ENCODE results near the gene TBC1D19. TPM values are rescaled to one million over a fixed set of nuclear protein-coding genes. Genes with fewer than 3 reads are reported as not detected.
"Not testable (repeated sequence)": the region's sequence is repeated elsewhere in the genome, so short reads cannot be mapped to it uniquely, and the experiment has no call there.

TBC1D19 gene
- total RNA-seq, 1 donor from 2014 or later: 4.5 TPM

DNA sequence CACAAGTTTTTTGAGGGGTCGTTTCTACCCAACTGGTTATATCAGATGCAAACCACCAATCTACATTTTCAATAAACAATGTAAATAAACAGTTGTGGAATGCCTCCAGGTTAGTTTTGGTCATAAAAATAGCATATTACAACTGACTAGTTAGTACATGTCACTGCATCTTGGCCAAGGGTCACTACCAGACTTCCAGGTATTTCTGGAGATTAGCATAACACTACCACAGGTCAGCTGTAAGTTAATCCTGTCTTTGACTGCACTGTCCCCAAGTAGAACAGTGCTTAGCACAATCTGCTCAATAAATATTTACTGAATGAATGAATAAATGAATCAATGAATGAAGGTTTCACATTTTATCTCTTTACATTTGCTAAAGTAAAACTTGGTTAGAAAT, 64.4 kb downstream of the TBC1D19 start:
- intact Hi-C loops (cut with micrococcal nuclease): no loop called here
- H3K36me3 Mint-ChIP-seq (ENCODE audit: low read depth): no peaks in the 10 kb centered on the region
- no peak overlapping the region for H3K27ac Mint-ChIP-seq
- no peak overlapping the region for H3K4me3 Mint-ChIP-seq (ENCODE audit: low read depth)
- no peaks in the 10 kb centered on the region for H3K4me1 Mint-ChIP-seq (ENCODE audit: low read depth)
- no peak for DNase-seq (ENCODE audit: low spot score)
- no peaks in the 10 kb centered on the region for H3K27me3 Mint-ChIP-seq (ENCODE audit: low read depth)
- H3K9me3 Mint-ChIP-seq: peaks cover 6% of the 10 kb centered on the region

DNA sequence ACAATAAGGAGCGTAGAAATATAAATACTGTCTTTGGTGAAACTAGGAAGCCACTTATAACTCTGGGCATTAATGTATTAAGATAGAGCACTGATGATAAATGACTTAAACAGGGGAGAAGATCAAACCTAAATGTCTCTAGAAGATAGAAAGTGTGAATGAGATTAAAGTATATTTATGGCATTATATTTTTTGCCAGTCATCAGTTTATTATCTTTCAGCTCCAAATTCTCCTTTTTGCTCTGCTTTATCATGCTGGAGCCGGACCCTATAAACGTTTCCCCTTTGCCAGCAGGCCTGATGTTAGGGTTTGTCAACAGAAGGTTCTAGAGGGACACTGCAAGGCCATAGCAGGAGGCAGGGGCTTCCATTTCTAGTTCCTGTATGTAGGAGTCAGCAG, 76.4 kb downstream of the TBC1D19 start:
- no peak for DNase-seq (ENCODE audit: low spot score)
- H3K4me3 Mint-ChIP-seq (ENCODE audit: low read depth): no peak overlapping the region
- H3K4me1 Mint-ChIP-seq (ENCODE audit: low read depth): no peaks in the 10 kb centered on the region
- intact Hi-C loops (cut with micrococcal nuclease): no loop called here
- no peaks in the 10 kb centered on the region for H3K36me3 Mint-ChIP-seq (ENCODE audit: low read depth)
- H3K27ac Mint-ChIP-seq: no peak overlapping the region
- no peaks in the 10 kb centered on the region for H3K27me3 Mint-ChIP-seq (ENCODE audit: low read depth)
- no peaks in the 10 kb centered on the region for H3K9me3 Mint-ChIP-seq

DNA sequence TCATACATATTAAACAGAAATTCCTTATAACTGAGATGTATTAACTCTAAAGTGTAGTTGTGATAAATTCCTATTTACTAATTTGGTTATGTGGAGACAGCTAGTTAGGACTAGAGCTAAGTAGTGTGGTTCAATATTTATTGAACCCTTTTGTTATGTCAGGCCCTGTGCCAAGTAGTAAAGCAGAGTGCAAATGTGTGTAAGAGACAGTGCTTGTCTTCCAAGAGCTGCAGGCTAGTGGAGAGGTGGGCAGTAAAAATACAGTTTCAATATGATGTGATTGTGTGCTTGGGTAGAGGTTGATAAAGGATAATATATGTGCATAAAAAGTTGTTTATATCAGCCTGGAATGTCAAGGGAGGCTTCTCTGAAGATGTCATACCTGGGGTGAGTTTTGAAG, 80.0 kb downstream of the TBC1D19 start:
- H3K4me1 Mint-ChIP-seq (ENCODE audit: low read depth): no peaks in the 10 kb centered on the region
- no peaks in the 10 kb centered on the region for H3K36me3 Mint-ChIP-seq (ENCODE audit: low read depth)
- no peak overlapping the region for H3K27ac Mint-ChIP-seq
- intact Hi-C loops (cut with micrococcal nuclease): no loop called here
- H3K4me3 Mint-ChIP-seq (ENCODE audit: low read depth): no peak overlapping the region
- no peak for DNase-seq (ENCODE audit: low spot score)
- H3K27me3 Mint-ChIP-seq (ENCODE audit: low read depth): no peaks in the 10 kb centered on the region
- no peaks in the 10 kb centered on the region for H3K9me3 Mint-ChIP-seq

DNA sequence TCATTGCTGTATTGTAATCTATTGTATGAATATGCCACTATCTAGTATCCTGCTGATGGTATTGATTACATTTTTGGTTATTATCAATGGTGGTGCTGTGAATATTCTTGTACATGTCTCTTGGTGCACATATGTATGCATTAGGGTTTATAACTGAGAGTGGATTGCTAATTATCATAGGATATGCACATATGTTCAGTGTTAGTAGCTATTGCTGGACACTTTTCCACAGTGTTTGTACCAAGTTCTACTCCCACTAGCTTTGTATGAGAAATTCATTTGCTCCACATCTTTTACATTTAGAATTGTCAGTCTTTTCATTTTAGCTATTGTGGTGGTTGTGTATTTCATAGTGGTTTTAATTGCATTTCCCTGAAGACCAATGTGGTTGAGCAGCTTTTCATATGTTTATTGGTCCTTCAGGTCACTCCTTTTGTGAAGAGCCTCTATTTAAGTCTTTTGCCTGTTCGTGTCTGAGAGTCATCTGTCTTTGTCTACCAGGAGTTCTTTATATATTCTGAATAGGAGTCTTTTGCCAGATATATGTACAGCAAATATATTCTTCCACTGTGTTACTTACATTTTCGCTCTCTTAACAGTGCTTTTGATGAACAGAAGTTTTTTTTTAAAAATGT, 87.1 kb downstream of the TBC1D19 start:
- Mint-ChIP-seq H3K4me3 (ENCODE audit: low read depth) (no peak overlapping the region), H3K4me1 (ENCODE audit: low read depth) (no peaks in the 10 kb centered on the region), H3K9me3 (no peaks in the 10 kb centered on the region), H3K27ac (no peak overlapping the region), H3K36me3 (ENCODE audit: low read depth) (no peaks in the 10 kb centered on the region), H3K27me3 (ENCODE audit: low read depth) (no peaks in the 10 kb centered on the region)
- no peak for DNase-seq (ENCODE audit: low spot score)
- intact Hi-C loops (cut with micrococcal nuclease): no loop called here

DNA sequence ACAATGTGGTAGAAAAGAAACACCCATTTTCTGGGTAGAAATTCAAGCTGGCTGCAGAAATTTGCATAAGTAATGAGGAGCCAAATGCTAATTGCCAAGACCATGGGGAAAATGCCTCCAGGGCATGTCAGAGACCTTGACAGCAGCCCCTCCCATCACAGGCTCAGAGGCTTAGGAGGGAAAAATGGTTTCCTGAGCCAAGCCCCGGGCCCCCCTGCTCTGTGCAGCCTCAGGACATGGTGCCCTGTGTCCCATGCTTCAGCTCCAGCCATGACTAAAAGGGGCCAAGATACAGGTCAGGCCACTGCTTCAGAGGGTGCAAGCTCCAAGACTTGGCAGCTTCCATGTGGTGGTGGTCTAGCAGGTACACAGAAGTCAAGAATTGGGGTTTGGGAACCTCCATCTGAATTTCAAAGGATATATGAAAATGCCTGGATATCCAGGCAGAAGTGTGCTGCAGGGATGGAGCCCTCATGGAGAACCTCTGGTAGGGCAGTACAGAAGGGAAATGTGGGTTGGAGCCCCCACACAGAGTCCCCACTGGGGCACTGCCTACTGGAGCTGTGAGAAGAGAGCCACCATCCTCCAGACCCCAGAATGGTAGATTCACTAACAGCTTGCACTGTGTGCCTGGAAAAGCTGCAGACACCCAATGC, 95.3 kb downstream of the TBC1D19 start:
- H3K36me3 Mint-ChIP-seq (ENCODE audit: low read depth): peaks cover 11% of the 10 kb centered on the region
- H3K27ac Mint-ChIP-seq; H3K27me3 Mint-ChIP-seq (ENCODE audit: low read depth); H3K4me1 Mint-ChIP-seq (ENCODE audit: low read depth); H3K4me3 Mint-ChIP-seq (ENCODE audit: low read depth); intact Hi-C loops (cut with micrococcal nuclease); DNase-seq (ENCODE audit: low spot score): not testable (repeated sequence)
- peaks cover 32% of the 10 kb centered on the region for H3K9me3 Mint-ChIP-seq

DNA sequence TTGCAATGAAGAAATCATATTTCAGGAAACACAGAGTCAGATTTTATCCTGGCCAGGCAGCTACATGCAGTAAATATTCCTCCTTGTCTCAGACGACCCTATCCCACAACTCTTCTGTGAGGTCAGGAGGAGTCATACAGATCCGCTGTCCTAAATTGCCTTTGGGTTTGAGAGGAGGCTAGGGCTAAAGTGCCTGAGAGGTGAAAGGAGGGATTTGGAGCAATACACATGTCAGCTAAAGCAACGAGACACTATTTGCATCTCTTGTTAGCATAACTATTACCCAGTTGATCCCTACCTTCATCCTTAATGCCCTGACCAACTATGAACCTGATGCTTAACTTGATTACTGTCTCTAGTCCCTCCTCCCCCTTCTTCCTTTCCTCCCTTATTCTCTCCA, 98.6 kb downstream of the TBC1D19 start:
- intact Hi-C loops (cut with micrococcal nuclease): no loop called here
- H3K36me3 Mint-ChIP-seq (ENCODE audit: low read depth): peaks cover 11% of the 10 kb centered on the region
- no peaks in the 10 kb centered on the region for H3K4me1 Mint-ChIP-seq (ENCODE audit: low read depth)

DNA sequence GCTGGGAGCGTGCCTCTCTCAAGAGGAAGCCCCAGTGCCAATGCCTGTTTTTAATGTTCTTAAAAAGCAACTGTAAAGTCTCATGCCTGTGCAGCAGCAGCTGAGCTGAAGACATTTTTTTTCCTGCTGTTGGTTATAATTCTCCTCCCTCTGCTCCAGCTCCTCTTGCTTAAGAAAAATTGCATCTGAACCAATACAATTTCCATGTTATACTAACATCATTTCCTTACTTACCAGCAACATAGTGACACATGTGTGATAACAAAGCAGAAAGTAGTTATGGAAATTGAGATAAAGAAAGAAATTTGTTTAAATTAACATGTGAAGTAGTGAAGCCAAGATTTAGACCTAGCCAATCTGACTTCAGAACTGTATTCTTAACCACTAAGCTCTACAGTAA, 101.4 kb downstream of the TBC1D19 start:
- Mint-ChIP-seq H3K27ac (no peak overlapping the region), H3K4me3 (ENCODE audit: low read depth) (no peak overlapping the region), H3K4me1 (ENCODE audit: low read depth) (no peaks in the 10 kb centered on the region), H3K36me3 (ENCODE audit: low read depth) (no peaks in the 10 kb centered on the region), H3K9me3 (peaks cover 9% of the 10 kb centered on the region), H3K27me3 (ENCODE audit: low read depth) (no peaks in the 10 kb centered on the region)
- intact Hi-C loops (cut with micrococcal nuclease): no loop called here
- no peak for DNase-seq (ENCODE audit: low spot score)

More for the DNA sequence above, 98.6 kb downstream of the TBC1D19 start:
- Mint-ChIP-seq H3K27ac (no peak overlapping the region), H3K9me3 (peaks cover 32% of the 10 kb centered on the region), H3K4me3 (ENCODE audit: low read depth) (no peak overlapping the region), H3K27me3 (ENCODE audit: low read depth) (no peaks in the 10 kb centered on the region)
- no peak for DNase-seq (ENCODE audit: low spot score)

DNA sequence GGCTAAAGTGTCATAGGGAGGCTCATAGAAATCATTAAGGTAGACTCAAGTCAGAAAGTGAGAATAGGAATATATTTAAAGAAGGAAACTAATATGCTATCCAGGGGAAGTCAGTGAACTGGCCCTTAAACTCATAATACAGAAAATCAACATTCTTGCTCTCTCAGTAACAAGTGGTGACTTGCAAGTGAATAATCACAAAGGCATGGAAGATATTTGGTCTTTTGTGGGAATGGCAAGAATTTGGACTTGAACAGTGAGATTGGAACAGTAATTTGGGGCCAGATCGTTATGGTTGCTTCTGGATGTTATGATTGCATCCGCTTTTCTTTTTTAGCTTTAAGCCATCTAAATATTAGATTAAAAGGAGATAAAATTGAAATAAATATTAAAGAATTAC, 103.8 kb downstream of the TBC1D19 start:
- DNase-seq (ENCODE audit: low spot score): no peak
- Mint-ChIP-seq H3K36me3 (ENCODE audit: low read depth) (no peaks in the 10 kb centered on the region), H3K27me3 (ENCODE audit: low read depth) (no peaks in the 10 kb centered on the region), H3K9me3 (peaks cover 2% of the 10 kb centered on the region), H3K4me3 (ENCODE audit: low read depth) (no peak overlapping the region), H3K4me1 (ENCODE audit: low read depth) (no peaks in the 10 kb centered on the region), H3K27ac (no peak overlapping the region)
- intact Hi-C loops (cut with micrococcal nuclease): no loop called here

DNA sequence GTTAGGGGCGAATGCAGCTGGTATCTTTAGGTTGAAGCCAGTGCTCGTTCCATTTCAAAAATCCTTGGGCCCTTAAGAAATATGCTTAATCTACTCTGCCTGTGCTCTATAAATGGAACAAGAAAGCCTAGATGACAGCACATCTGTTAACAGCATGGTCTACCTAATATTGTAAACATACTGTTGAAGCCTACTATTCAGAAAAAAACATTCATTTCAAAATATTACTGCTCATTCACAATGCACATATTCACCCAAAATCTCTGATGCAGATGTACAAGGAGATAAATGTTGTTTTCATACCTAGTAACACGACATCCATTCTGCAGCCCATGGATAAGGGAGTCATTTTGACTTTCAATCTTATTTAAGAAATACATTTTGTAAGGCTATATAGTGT, 106.6 kb downstream of the TBC1D19 start:
- Mint-ChIP-seq H3K27ac (no peak overlapping the region), H3K27me3 (ENCODE audit: low read depth) (no peaks in the 10 kb centered on the region), H3K4me1 (ENCODE audit: low read depth) (no peaks in the 10 kb centered on the region)

DNA sequence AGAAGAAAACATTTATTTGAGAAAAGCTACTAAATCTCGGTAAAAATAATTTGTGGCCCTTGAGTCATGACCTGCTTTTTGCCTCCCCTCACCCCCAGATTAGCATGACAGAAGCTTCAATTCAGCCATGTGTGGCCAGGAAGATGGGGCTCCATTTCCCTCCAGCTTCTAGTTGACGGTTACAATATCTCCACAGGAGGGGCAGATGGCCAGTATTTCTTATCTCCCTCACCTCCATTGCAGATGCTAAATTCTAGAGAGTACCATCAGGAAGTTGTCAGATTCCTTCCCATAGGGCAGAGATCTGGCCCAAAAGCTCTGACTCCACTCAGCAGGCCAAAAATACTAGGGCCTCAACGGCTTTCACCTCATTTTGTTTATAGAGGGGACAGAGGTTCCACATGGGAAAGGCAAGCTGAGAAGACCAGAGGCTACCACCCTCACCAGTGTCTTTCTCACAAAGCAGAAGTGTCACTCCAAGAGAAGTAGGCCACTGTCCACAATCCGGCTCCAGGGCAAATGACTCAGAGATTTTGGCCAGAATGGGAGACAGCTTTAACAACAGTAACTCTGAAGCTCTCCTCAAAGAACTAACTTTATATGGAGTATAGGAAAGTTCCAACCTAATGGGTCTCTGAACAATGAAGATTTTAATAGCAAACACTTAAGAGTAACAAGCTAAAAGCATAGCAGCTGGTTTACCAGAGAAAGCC, 108.3 kb downstream of the TBC1D19 start:
- intact Hi-C loops (cut with micrococcal nuclease): no loop called here
- no peak overlapping the region for H3K4me3 Mint-ChIP-seq (ENCODE audit: low read depth)
- peaks cover 6% of the 10 kb centered on the region for H3K9me3 Mint-ChIP-seq
- H3K27me3 Mint-ChIP-seq (ENCODE audit: low read depth): no peaks in the 10 kb centered on the region
- H3K36me3 Mint-ChIP-seq (ENCODE audit: low read depth): no peaks in the 10 kb centered on the region
- no peak overlapping the region for H3K27ac Mint-ChIP-seq
- no peak for DNase-seq (ENCODE audit: low spot score)
- H3K4me1 Mint-ChIP-seq (ENCODE audit: low read depth): no peaks in the 10 kb centered on the region

More for the DNA sequence above, 106.6 kb downstream of the TBC1D19 start:
- peaks cover 6% of the 10 kb centered on the region for H3K9me3 Mint-ChIP-seq
- no peak for DNase-seq (ENCODE audit: low spot score)
- H3K4me3 Mint-ChIP-seq (ENCODE audit: low read depth): no peak overlapping the region
- intact Hi-C loops (cut with micrococcal nuclease): no loop called here
- H3K36me3 Mint-ChIP-seq (ENCODE audit: low read depth): no peaks in the 10 kb centered on the region

DNA sequence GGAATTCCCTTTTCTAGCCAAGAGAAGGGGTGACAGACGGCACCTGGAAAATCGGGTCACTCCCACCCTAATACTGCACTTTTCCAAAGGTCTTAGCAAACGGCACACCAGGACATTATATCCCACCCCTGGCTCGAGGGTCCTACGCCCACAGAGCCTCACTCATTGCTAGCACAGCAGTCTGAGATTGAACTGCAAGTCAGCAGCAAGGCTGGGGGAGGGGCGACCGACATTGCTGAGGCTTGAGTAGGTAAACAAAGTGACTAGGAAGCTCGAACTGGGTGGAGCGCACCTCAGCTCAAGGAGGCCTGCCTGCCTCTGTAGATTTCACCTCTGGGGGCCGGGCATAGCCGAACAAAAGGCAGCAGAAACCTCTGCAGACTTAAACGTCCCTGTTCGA, 110.2 kb downstream of the TBC1D19 start:
- DNase-seq (ENCODE audit: low spot score); H3K27ac Mint-ChIP-seq; intact Hi-C loops (cut with micrococcal nuclease); H3K27me3 Mint-ChIP-seq (ENCODE audit: low read depth); H3K4me1 Mint-ChIP-seq (ENCODE audit: low read depth); H3K36me3 Mint-ChIP-seq (ENCODE audit: low read depth); H3K4me3 Mint-ChIP-seq (ENCODE audit: low read depth): not testable (repeated sequence)
- peaks cover 11% of the 10 kb centered on the region for H3K9me3 Mint-ChIP-seq

DNA sequence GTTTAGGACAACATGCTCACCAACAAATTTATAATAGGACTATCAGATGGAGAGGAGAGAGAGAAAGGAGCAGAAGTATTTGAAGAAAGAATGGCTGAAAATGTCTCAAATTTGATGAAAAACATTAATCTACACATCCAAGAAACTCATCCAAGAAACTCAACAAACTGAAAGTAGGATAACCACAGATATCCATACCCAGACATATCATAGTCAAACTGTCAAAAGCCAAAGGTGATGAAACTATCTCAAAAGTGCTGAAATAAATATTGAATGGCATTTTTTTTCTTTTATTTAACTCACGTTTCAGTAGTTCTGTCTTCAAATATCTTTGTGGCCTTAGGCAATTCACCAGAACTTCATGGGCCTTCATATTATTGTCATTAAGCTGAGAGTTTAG, 116.2 kb downstream of the TBC1D19 start:
- Mint-ChIP-seq H3K27ac (no peak overlapping the region), H3K4me1 (ENCODE audit: low read depth) (peaks cover 7% of the 10 kb centered on the region), H3K27me3 (ENCODE audit: low read depth) (no peaks in the 10 kb centered on the region)

DNA sequence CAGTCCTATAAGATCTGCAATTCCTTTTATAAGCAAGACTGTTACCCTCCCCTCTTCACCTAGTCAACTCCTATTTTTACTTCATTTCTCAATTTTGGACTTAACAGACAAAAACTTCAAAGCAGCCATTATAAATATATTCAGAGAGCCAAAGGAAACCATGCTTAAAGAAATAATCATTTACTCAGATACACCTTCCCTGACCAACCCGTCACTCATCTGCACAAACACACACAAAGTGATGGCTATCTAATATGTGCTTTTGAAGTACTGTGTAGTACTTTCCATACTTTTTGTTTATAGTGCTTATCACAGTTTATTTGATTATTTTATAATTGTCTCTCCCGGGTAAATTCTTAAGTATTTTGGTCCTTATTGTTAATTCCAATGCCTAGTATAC, 117.2 kb downstream of the TBC1D19 start:
- intact Hi-C loops (cut with micrococcal nuclease): no loop called here
- Mint-ChIP-seq H3K9me3 (peaks cover 5% of the 10 kb centered on the region), H3K27me3 (ENCODE audit: low read depth) (no peaks in the 10 kb centered on the region), H3K36me3 (ENCODE audit: low read depth) (no peaks in the 10 kb centered on the region), H3K4me1 (ENCODE audit: low read depth) (peaks cover 7% of the 10 kb centered on the region), H3K27ac (no peak overlapping the region), H3K4me3 (ENCODE audit: low read depth) (no peak overlapping the region)
- DNase-seq (ENCODE audit: low spot score): no peak

More for the DNA sequence above, 116.2 kb downstream of the TBC1D19 start:
- intact Hi-C loops (cut with micrococcal nuclease): no loop called here
- no peak for DNase-seq (ENCODE audit: low spot score)
- Mint-ChIP-seq H3K9me3 (peaks cover 6% of the 10 kb centered on the region), H3K36me3 (ENCODE audit: low read depth) (no peaks in the 10 kb centered on the region), H3K4me3 (ENCODE audit: low read depth) (no peak overlapping the region)
